Erythroblast (primary cell): Measurements from ENCODE around the gene DSCAML1.

Source experiments
- GATA1 ChIP-seq: IDR thresholded peaks from 2 replicates; pipeline ENCODE4 v1.6.1; 2011; ENCODE audit warnings: low read depth, mild to moderate bottlenecking, control low read depth, low read length, moderate library complexity
- POLR2A ChIP-seq: IDR thresholded peaks from 2 replicates; pipeline ENCODE4 v1.6.1; 2011; ENCODE audit warnings: mild to moderate bottlenecking, low read length

DNA sequence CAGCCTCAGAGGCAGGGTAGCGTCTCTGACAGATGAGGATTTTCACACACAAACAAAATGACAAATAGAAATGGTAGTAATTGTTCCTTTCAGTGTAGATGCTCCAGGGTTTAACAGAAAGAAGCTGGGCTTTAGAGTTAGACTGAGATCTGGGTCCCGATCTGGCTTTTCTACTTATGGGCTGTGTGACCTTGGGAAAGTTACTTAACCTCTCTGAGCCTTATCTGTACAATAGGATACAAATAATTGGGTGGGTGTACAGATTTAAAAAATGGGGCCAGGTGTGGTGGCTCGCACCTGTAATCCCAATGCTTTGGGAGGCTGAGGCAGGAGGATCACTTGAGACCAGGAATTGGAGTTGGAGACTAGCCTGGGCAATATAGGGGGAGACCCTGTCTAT lies 264.4 kb downstream of the DSCAML1 start:
- TF ChIP-seq POLR2A (no peak), GATA1 (no peak)
